H9 (cell line): Measurements from ENCODE around the gene FRRS1. TPM values are rescaled to one million over a fixed set of nuclear protein-coding genes. Genes with fewer than 3 reads are reported as not detected.
A peak's percentile ranks its signal among the peaks of the same experiment; 100 is the strongest.

ENCODE experiments used
- DNase-seq: peaks from one replicate; pipeline ENCODE4 v3.0.0-alpha.2; 2017
- H2AFZ ChIP-seq: one replicate; pipeline ENCODE4 v1.6.1; 2013; ENCODE audit warnings: mild to moderate bottlenecking, low read length, control low read depth, moderate library complexity
- H2AK5ac ChIP-seq: 2 replicates; pipeline ENCODE4 v1.6.1; 2013; ENCODE audit warnings: low read length, control low read depth, mixed read lengths; ENCODE audit not compliant: insufficient read length
- H2BK120ac ChIP-seq: one replicate; pipeline ENCODE4 v1.6.1; 2013; ENCODE audit warnings: low read depth, mild to moderate bottlenecking, low read length, control low read depth, inconsistent platforms; ENCODE audit not compliant: poor library complexity, severe bottlenecking
- H2BK12ac ChIP-seq: 2 replicates; pipeline ENCODE4 v1.6.1; 2013; ENCODE audit warnings: low read length, control low read depth, mixed read lengths, low read depth; ENCODE audit not compliant: insufficient read length
- H2BK15ac ChIP-seq: 2 replicates; pipeline ENCODE4 v1.6.1; 2013; ENCODE audit warnings: low read depth, low read length, control low read depth
- H2BK20ac ChIP-seq: one replicate; pipeline ENCODE4 v1.6.1; 2013; ENCODE audit warnings: low read depth, mild to moderate bottlenecking, low read length, control low read depth, inconsistent platforms; ENCODE audit not compliant: poor library complexity, severe bottlenecking
- H2BK5ac ChIP-seq: 2 replicates; pipeline ENCODE4 v1.6.1; 2013; ENCODE audit warnings: low read length, control low read depth, mixed read lengths; ENCODE audit not compliant: insufficient read length
- H3K14ac ChIP-seq: 2 replicates; pipeline ENCODE4 v1.6.1; 2013; ENCODE audit warnings: low read length, control low read depth; ENCODE audit not compliant: insufficient read depth
- H3K18ac ChIP-seq: 2 replicates; pipeline ENCODE4 v1.6.1; 2013; ENCODE audit warnings: low read depth, mild to moderate bottlenecking, mixed read lengths, low read length, control low read depth; ENCODE audit not compliant: insufficient read length
- H3K23ac ChIP-seq: 2 replicates; pipeline ENCODE4 v1.6.1; 2013; ENCODE audit warnings: low read length, control low read depth, mixed read lengths, low read depth; ENCODE audit not compliant: insufficient read length
- H3K23me2 ChIP-seq: 2 replicates; pipeline ENCODE4 v1.6.1; 2013; ENCODE audit warnings: low read depth, mild to moderate bottlenecking, mixed read lengths, low read length, control low read depth; ENCODE audit not compliant: insufficient read length, poor library complexity, severe bottlenecking
- H3K27ac ChIP-seq: 2 replicates; pipeline ENCODE4 v1.5.1; 2013; ENCODE audit warnings: low read length, control low read depth, mixed read lengths, low read depth; ENCODE audit not compliant: insufficient read length
- H3K27me3 ChIP-seq: 2 replicates; pipeline ENCODE4 v1.6.1; 2013; ENCODE audit warnings: low read length, control low read depth, inconsistent platforms; ENCODE audit not compliant: insufficient read depth
- H3K4ac ChIP-seq: 2 replicates; pipeline ENCODE4 v1.6.1; 2013; ENCODE audit warnings: low read depth, mild to moderate bottlenecking, control low read depth, inconsistent platforms, low read length, moderate library complexity
- H3K4me1 ChIP-seq: 2 replicates; pipeline ENCODE4 v1.6.1; 2013; ENCODE audit warnings: low read length, control low read depth, inconsistent platforms; ENCODE audit not compliant: insufficient read depth
- H3K4me2 ChIP-seq: 2 replicates; pipeline ENCODE4 v1.6.1; 2013; ENCODE audit warnings: low read length, control low read depth, mixed read lengths; ENCODE audit not compliant: insufficient read length, insufficient read depth
- H3K56ac ChIP-seq: 2 replicates; pipeline ENCODE4 v1.6.1; 2013; ENCODE audit warnings: low read depth, mild to moderate bottlenecking, mixed read lengths, low read length, control low read depth; ENCODE audit not compliant: insufficient read length
- H3K79me1 ChIP-seq: 2 replicates; pipeline ENCODE4 v1.6.1; 2013; ENCODE audit warnings: low read depth, mild to moderate bottlenecking, moderate library complexity, low read length, control low read depth, inconsistent platforms; ENCODE audit not compliant: insufficient read depth, poor library complexity, severe bottlenecking
- H3K79me2 ChIP-seq: 2 replicates; pipeline ENCODE4 v1.6.1; 2013; ENCODE audit warnings: low read length, control low read depth, inconsistent platforms; ENCODE audit not compliant: insufficient read depth
- H3K9ac ChIP-seq: 2 replicates; pipeline ENCODE4 v1.6.1; 2013; ENCODE audit warnings: low read length, control low read depth, mixed read lengths; ENCODE audit not compliant: insufficient read length; ENCODE audit errors: extremely low read depth
- H3K9me3 ChIP-seq: one replicate; pipeline ENCODE4 v1.6.1; 2013; ENCODE audit warnings: low read depth, low read length, inconsistent platforms; ENCODE audit not compliant: control insufficient read depth
- H3T11ph ChIP-seq: one replicate; pipeline ENCODE4 v1.6.1; 2013; ENCODE audit warnings: mild to moderate bottlenecking, low read length, control low read depth, inconsistent platforms
- H4K20me1 ChIP-seq: one replicate; pipeline ENCODE4 v1.6.1; 2013; ENCODE audit not compliant: control insufficient read depth, insufficient read length, insufficient read depth
- H4K5ac ChIP-seq: 2 replicates; pipeline ENCODE4 v1.6.1; 2013; ENCODE audit warnings: low read depth, mild to moderate bottlenecking, mixed read lengths, low read length, control low read depth; ENCODE audit not compliant: insufficient read length
- H4K8ac ChIP-seq: replicated peaks from 2 replicates; pipeline ENCODE4 v1.6.1; 2013; ENCODE audit warnings: low read length, control low read depth, mixed read lengths, low read depth; ENCODE audit not compliant: insufficient read length
- H4K91ac ChIP-seq: 2 replicates; pipeline ENCODE4 v1.6.1; 2013; ENCODE audit warnings: low read depth, mild to moderate bottlenecking, moderate library complexity, mixed read lengths, low read length, control low read depth; ENCODE audit not compliant: insufficient read length
- H3K27ac Mint-ChIP-seq, 3 experiments: 2 replicates in 2 of 3; 3 replicates in 1 of 3; pipeline ENCODE4 v1.8.0; 2020 to 2021; ENCODE audit warnings: mixed read lengths in 3 of 3, mild to moderate bottlenecking in 1 of 3, moderate library complexity in 1 of 3
- H3K27me3 Mint-ChIP-seq: 2 replicates; pipeline ENCODE4 v1.8.0; 2021; ENCODE audit warnings: low read depth, mild to moderate bottlenecking, moderate library complexity, mixed read lengths
- H3K36me3 Mint-ChIP-seq, 3 experiments: 2 replicates in 2 of 3; 3 replicates in 1 of 3; pipeline ENCODE4 v1.8.0; 2020 to 2021; ENCODE audit warnings: low read depth in 3 of 3, mixed read lengths in 3 of 3; ENCODE audit not compliant: insufficient read depth in 1 of 3
- H3K4me1 Mint-ChIP-seq, 2 experiments: 2 replicates each; pipeline ENCODE4 v1.8.0; 2020; ENCODE audit warnings: mixed read lengths in 2 of 2
- H3K4me3 Mint-ChIP-seq, 2 experiments: 2 replicates in 1 of 2; 3 replicates in 1 of 2; pipeline ENCODE4 v1.8.0; 2020 to 2021; ENCODE audit warnings: mild to moderate bottlenecking in 2 of 2, mixed read lengths in 2 of 2, moderate library complexity in 1 of 2
- H3K9me3 Mint-ChIP-seq, 2 experiments: 2 replicates in 1 of 2; 3 replicates in 1 of 2; pipeline ENCODE4 v1.8.0; 2020; ENCODE audit warnings: mild to moderate bottlenecking in 2 of 2, mixed read lengths in 2 of 2, moderate library complexity in 1 of 2
- CTCF ChIP-seq: fragments of 200-600 bp; sonication (generic); conservative IDR thresholded peaks from 3 replicates; pipeline ENCODE4 v1.8.0; 2021; ENCODE audit warnings: antibody characterized with exemption, mild to moderate bottlenecking
- WGBS: extraction: QIAGEN DNeasy Blood & Tissue Kit; methylation state at CpG from one replicate; pipeline ENCODE4 v1.1.7; 2013; ENCODE audit warnings: missing lambda C conversion rate, low lambda C conversion rate, mixed read lengths; ENCODE audit not compliant: insufficient read length; ENCODE audit errors: extremely low coverage; 5-methylcytosine and 5-hydroxymethylcytosine counted together
- total RNA-seq: library from RNA; stranded (reverse); gene quantifications from 2 replicates; pipeline ENCODE4 v1.2.1, GENCODE V29; 2021

The FRRS1 gene
- total RNA-seq, 1 experiment from 2014 or later: 5.6 TPM

- Histone ChIP-seq H3K4ac (no peak overlapping the region), H2BK120ac (no peak overlapping the region), H2AFZ (no peak overlapping the region), H4K91ac (no peak overlapping the region), H3K14ac (no peak overlapping the region), H2BK5ac (no peak overlapping the region), H4K20me1 (no peaks in the 10 kb centered on the region), H3K4me2 (no peak overlapping the region), H3K18ac (no peak overlapping the region), H3K56ac (no peak overlapping the region), H3K9ac (no peak overlapping the region), H3K79me1 (no peaks in the 10 kb centered on the region), H4K5ac (no peak overlapping the region), H2AK5ac (no peak overlapping the region), H2BK20ac (no peak overlapping the region), H4K8ac (no peak overlapping the region), H2BK12ac (no peak overlapping the region), H3K23ac (no peak overlapping the region), H2BK15ac (no peak overlapping the region), H3K27ac (no peak overlapping the region), H3K79me2 (no peaks in the 10 kb centered on the region), H3K27me3 (no peaks in the 10 kb centered on the region), H3T11ph (no peak overlapping the region), H3K23me2 (no peaks in the 10 kb centered on the region), H3K4me1 (0 out of 2 replicates have a peak, but pooled peaks cover 2% of the 10 kb centered on the region), H3K9me3 (no peaks in the 10 kb centered on the region)
- Mint-ChIP-seq H3K36me3 (peaks cover 0 to 6% (median 0%) of the 10 kb centered on the region in 3 experiments; a peak in 3 of 7 replicates), H3K27ac (peak overlapping the region in 1 of 3 experiments; percentile 46; a peak in 2 of 7 replicates), H3K9me3 (no peaks in the 10 kb centered on the region), H3K4me1 (peaks cover 10 to 19% of the 10 kb centered on the region in 2 experiments), H3K4me3 (no peak overlapping the region), H3K27me3 (no peaks in the 10 kb centered on the region)
- no CpG with 5 or more reads among the region's 2 CpGs for WGBS
- no peak for DNase-seq
- no peak for TF ChIP-seq CTCF
Measured at GRCh38 chr1:99745684-99746083, 20.8 kb downstream of the FRRS1 start.
